B cell (primary cell): ENCODE data around the gene ITGA2B.

Experiments
- CTCF ChIP-seq: fragments of 200-600 bp; IDR thresholded peaks from one replicate; pipeline ENCODE4 v1.8.0; 2022; ENCODE audit warnings: antibody characterized with exemption, mild to moderate bottlenecking
- EZH2 ChIP-seq: IDR thresholded peaks from 2 replicates; pipeline ENCODE4 v1.6.1; 2012; ENCODE audit warnings: borderline replicate concordance, low read depth, mild to moderate bottlenecking, moderate library complexity, low read length; ENCODE audit not compliant: insufficient read depth, poor library complexity, severe bottlenecking

GRCh38 chr17:44324092-44324570, 65.3 kb downstream of the ITGA2B start:
- TF ChIP-seq CTCF (no peak), EZH2 (no peak)
